Thoracic aorta (tissue), 2 donors: Measurements from ENCODE around the gene CD109. TPM values are rescaled to one million over a fixed set of nuclear protein-coding genes. Genes with fewer than 3 reads are reported as not detected.

Source experiments
- ATAC-seq: fragments of 150-250 bp; one replicate; pipeline ENCODE4 v1.8.0; 2017; ENCODE audit warnings: low read depth; ENCODE audit not compliant: insufficient number of reproducible peaks, low FRiP score
- DNase-seq: peaks from one replicate; pipeline ENCODE4 v3.0.0-alpha.2; 2020; ENCODE audit warnings: low spot score
- H3K27ac ChIP-seq, 2 donors: fragments of 200-600 bp; sonication (generic); 1 replicate in 1 of 2; 2 replicates in 1 of 2; pipeline ENCODE4 v1.5.1; 2016; ENCODE audit warnings: mild to moderate bottlenecking in 2 of 2, moderate library complexity in 2 of 2
- H3K27me3 ChIP-seq: fragments of 200-600 bp; sonication (generic); replicated peaks from 2 replicates; pipeline ENCODE4 v1.6.0; 2016; ENCODE audit warnings: mild to moderate bottlenecking; ENCODE audit not compliant: insufficient read depth
- H3K36me3 ChIP-seq: fragments of 200-600 bp; sonication (generic); one replicate; pipeline ENCODE4 v1.5.1; 2016
- H3K4me1 ChIP-seq, 2 donors: fragments of 200-600 bp; sonication (generic); 1 replicate in 1 of 2; 2 replicates in 1 of 2; pipeline versions ENCODE4 v1.5.1 to v1.6.0; 2016; ENCODE audit warnings: low read depth in 2 of 2, mild to moderate bottlenecking in 1 of 2; ENCODE audit not compliant: control insufficient read depth in 1 of 2
- H3K4me3 ChIP-seq: fragments of 200-600 bp; sonication (generic); 2 replicates; pipeline ENCODE4 v1.5.1; 2016; ENCODE audit warnings: mild to moderate bottlenecking
- H3K9me3 ChIP-seq: fragments of 200-600 bp; sonication (generic); 2 replicates; pipeline ENCODE4 v1.5.1; 2016
- CTCF ChIP-seq: fragments of 200-600 bp; sonication (generic); IDR thresholded peaks from one replicate; pipeline ENCODE4 v1.5.1; 2019; ENCODE audit warnings: antibody characterized with exemption
- total RNA-seq, 2 donors: library from RNA; depleted of rRNA; stranded (reverse); fragments of >200 nt; gene quantifications; one replicate each; pipeline versions ENCODE4 v1.1.0 to v1.2.3, GENCODE V29; 2016

The CD109 gene
- total RNA-seq, 2 donors from 2014 or later: 12.6 to 21.3 TPM

DNA sequence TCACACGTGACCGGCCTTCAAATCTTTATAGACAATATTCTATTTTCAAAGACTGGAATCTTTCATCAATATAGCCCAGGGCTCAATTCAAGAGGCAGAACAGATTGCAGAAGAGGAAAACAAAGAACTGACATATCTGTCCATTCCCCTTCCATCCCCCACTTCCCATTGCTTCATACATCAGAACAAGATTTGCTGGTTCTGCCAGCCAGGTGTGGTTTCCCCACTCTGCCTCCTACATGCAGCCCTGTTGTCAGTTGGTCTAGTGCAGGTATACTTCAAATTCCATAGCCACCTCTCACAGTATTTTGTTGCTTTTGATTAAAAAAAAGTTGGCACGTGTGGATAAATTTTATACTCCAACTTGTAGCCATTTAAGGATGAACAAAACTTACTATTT, 174.9 kb downstream of the CD109 start:
- Histone ChIP-seq H3K4me1 (no peaks in the 10 kb centered on the region), H3K9me3 (no peaks in the 10 kb centered on the region), H3K27me3 (no peaks in the 10 kb centered on the region), H3K27ac (no peak overlapping the region), H3K36me3 (no peaks in the 10 kb centered on the region), H3K4me3 (no peak overlapping the region)
- ATAC-seq (no peak), DNase-seq (no peak)
- TF ChIP-seq CTCF: no peak

- Histone ChIP-seq H3K4me3 (no peak overlapping the region), H3K9me3 (no peaks in the 10 kb centered on the region), H3K4me1 (no peaks in the 10 kb centered on the region), H3K27ac (no peak overlapping the region), H3K36me3 (no peaks in the 10 kb centered on the region), H3K27me3 (no peaks in the 10 kb centered on the region)
- TF ChIP-seq CTCF: no peak
- ATAC-seq: no peak
- DNase-seq: no peak
Measured at GRCh38 chr6:73873081-73873480, 177.1 kb downstream of the CD109 start.

Other genes starting within 250 kb of the CD109 start
- 10 to 100 TPM; 11.5 to 13.7 TPM for gene CGAS, start 243.9 kb upstream of the CD109 start, total RNA-seq
- 10 to 100 TPM; 14.2 to 25.3 TPM for gene MTO1, start 234.5 kb upstream of the CD109 start, total RNA-seq
- 1,000 to 10,000 TPM; 5,082 to 6,539 TPM for gene EEF1A1, start 175.2 kb upstream of the CD109 start, total RNA-seq
- 10 to 100 TPM; 24.1 to 36.8 TPM for gene SLC17A5, start 42.2 kb upstream of the CD109 start, total RNA-seq